Type B pancreatic cell (in vitro differentiated cells): ENCODE data around the gene RAD51B. TPM values are rescaled to one million over a fixed set of nuclear protein-coding genes. Genes with fewer than 3 reads are reported as not detected.
A peak's percentile ranks its signal among the peaks of the same experiment; 100 is the strongest.

ENCODE experiments used
- DNase-seq: peaks from one replicate; pipeline ENCODE4 v3.0.0; 2021; ENCODE audit warnings: mixed read lengths; ENCODE audit not compliant: unreplicated experiment; ENCODE audit errors: extremely low spot score
- H3K27ac Mint-ChIP-seq: 2 replicates; pipeline ENCODE4 v1.8.0; 2021; ENCODE audit warnings: mild to moderate bottlenecking, mixed read lengths
- H3K27me3 Mint-ChIP-seq: 2 replicates; pipeline ENCODE4 v1.8.0; 2021; ENCODE audit warnings: mixed read lengths
- H3K36me3 Mint-ChIP-seq: 2 replicates; pipeline ENCODE4 v1.8.0; 2021; ENCODE audit warnings: mixed read lengths
- H3K4me1 Mint-ChIP-seq: one replicate; pipeline ENCODE4 v1.8.0; 2021; ENCODE audit warnings: mixed read lengths; ENCODE audit not compliant: unreplicated experiment
- H3K4me3 Mint-ChIP-seq: 2 replicates; pipeline ENCODE4 v1.8.0; 2021; ENCODE audit warnings: mild to moderate bottlenecking, mixed read lengths
- H3K9me3 Mint-ChIP-seq: 2 replicates; pipeline ENCODE4 v1.8.0; 2021; ENCODE audit warnings: mixed read lengths
- CTCF ChIP-seq: fragments of 200-600 bp; sonication (generic); conservative IDR thresholded peaks from 2 replicates; pipeline ENCODE4 v1.5.0; 2021; ENCODE audit warnings: antibody characterized with exemption, mild to moderate bottlenecking
- total RNA-seq: library from RNA; stranded (reverse); gene quantifications from 2 replicates; pipeline ENCODE4 v1.2.1, GENCODE V29; 2021; ENCODE audit warnings: low replicate concordance

RAD51B gene
- total RNA-seq, 1 donor from 2014 or later = 27.3 TPM

- DNase-seq = no peak
- Mint-ChIP-seq H3K36me3 (peaks cover 28% of the 10 kb centered on the region), H3K27me3 (no peaks in the 10 kb centered on the region), H3K4me3 (peak overlapping the region; percentile 20), H3K4me1 (peaks cover 20% of the 10 kb centered on the region), H3K9me3 (peaks cover 22% of the 10 kb centered on the region), H3K27ac (no peak overlapping the region)
- TF ChIP-seq CTCF = no peak
Observed at GRCh38 chr14:68208626-68209317, 389.2 kb downstream of the RAD51B start.

GRCh38 chr14:68210729-68211299, 391.2 kb downstream of the RAD51B start:
- no peak for DNase-seq
- Mint-ChIP-seq H3K27me3 (no peaks in the 10 kb centered on the region), H3K27ac (peak overlapping the region; percentile 85), H3K4me3 (peak overlapping the region; percentile 29), H3K36me3 (peaks cover 26% of the 10 kb centered on the region), H3K9me3 (peaks cover 24% of the 10 kb centered on the region), H3K4me1 (peaks cover 20% of the 10 kb centered on the region)
- TF ChIP-seq CTCF = no peak

GRCh38 chr14:68211421-68211820, 391.8 kb downstream of the RAD51B start:
- H3K36me3 Mint-ChIP-seq = peaks cover 26% of the 10 kb centered on the region
- no peak for TF ChIP-seq CTCF
- H3K27ac Mint-ChIP-seq = peak overlapping the region; percentile 85
- peaks cover 20% of the 10 kb centered on the region for H3K4me1 Mint-ChIP-seq
- no peak overlapping the region for H3K4me3 Mint-ChIP-seq
- H3K9me3 Mint-ChIP-seq = peaks cover 20% of the 10 kb centered on the region
- no peaks in the 10 kb centered on the region for H3K27me3 Mint-ChIP-seq
- no peak for DNase-seq

- Mint-ChIP-seq H3K9me3 (peaks cover 23% of the 10 kb centered on the region), H3K4me3 (no peak overlapping the region), H3K36me3 (peaks cover 28% of the 10 kb centered on the region), H3K27ac (no peak overlapping the region), H3K27me3 (no peaks in the 10 kb centered on the region), H3K4me1 (peaks cover 23% of the 10 kb centered on the region)
- DNase-seq = no peak
- no peak for TF ChIP-seq CTCF
Observed at GRCh38 chr14:68211886-68212285, 392.3 kb downstream of the RAD51B start.

- H3K9me3 Mint-ChIP-seq = peaks cover 27% of the 10 kb centered on the region
- peaks cover 33% of the 10 kb centered on the region for H3K36me3 Mint-ChIP-seq
- H3K27me3 Mint-ChIP-seq = no peaks in the 10 kb centered on the region
- H3K27ac Mint-ChIP-seq = no peak overlapping the region
- TF ChIP-seq CTCF = no peak
- H3K4me3 Mint-ChIP-seq = no peak overlapping the region
- peaks cover 28% of the 10 kb centered on the region for H3K4me1 Mint-ChIP-seq
- DNase-seq = no peak
Observed at GRCh38 chr14:68212361-68212760, 392.8 kb downstream of the RAD51B start.
